ENCODE data around the gene RBMS1.
"Not testable (repeated sequence)": the region's sequence is repeated elsewhere in the genome, so short reads cannot be mapped to it uniquely, and the experiment has no call there.

The RBMS1 gene

DNA sequence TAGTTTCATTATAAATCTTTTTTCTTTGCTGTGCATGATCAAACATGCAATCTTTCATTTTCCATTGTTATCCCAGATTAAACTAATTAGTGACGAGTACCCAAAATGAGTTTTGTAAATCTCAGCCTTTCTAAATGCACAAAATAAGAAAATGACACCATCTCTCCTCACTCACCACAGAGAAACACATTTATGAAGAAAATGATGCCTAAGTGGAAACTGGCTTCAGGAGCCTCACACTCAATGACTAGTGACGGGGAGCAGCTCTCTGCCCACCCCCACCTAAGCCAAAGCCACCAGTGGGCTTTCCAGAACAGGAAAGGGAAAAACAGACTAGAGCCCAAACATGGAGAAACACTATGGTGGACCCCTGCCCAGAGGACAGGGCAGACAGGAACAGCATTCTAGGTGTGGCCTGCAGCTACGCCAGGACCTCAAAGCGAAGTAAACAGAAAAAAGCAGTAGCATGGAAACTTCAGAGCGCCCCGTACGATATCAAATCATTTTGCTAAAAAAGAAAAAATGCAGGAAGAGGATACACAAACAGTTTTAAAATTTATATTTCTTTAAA, 113.5 kb downstream of the RBMS1 start:
- no peak for DNase-seq

DNA sequence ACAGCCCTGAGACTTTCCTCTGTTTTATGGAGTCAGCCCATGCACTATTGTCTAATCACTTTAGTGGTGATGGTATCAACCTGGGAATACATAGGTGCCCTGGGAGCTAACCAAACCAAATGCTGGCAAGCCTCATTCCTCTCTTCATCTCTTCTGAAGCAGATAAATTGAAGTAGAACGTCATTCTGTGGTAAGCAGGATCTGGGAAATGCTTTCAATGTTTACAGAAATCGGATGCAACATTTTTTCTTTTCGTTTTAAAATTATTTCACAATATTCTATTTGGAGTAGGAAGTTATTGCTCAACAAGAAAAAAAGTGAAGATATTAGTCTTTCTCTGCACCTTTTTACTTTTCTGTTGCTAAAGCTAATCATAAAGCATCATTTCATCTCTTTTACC, 114.2 kb downstream of the RBMS1 start:
- no peak for DNase-seq

DNA sequence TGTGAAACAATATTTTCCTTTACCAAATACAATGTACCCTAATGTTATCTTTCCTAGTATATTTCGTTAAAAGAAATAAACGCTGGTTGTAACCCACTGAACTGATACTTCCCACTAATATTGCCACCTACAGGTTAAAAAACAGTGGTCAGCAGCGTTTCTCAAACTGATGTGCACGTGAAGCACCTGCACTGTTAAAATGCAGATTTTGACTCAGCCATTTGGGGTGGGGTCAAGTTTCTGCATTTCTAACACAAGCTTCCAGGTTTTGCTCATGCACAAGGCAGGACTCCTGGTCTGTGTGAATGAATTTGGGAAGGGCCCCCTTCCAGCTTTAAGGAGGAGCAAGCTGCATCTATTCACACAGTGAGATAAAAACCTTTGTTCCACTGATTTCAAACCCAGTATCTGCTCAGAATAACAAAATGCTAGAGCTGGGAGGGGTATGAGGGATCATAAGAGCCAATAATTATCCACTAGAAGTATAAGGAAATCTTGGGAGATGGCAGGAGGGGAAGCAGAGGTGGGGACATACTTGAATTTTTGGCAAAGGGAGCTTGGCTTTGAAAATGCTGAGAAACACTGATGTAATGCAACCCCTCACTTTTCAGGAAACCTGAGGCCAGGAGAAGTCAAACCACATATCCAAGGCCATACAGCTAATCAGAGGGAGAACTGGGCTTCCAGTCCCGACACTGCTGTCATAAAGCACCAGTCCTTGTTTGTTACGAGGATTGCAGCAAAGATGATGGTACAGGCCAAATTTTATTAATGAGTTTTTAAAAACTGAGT, 116.2 kb downstream of the RBMS1 start:
- DNase-seq = no peak

DNA sequence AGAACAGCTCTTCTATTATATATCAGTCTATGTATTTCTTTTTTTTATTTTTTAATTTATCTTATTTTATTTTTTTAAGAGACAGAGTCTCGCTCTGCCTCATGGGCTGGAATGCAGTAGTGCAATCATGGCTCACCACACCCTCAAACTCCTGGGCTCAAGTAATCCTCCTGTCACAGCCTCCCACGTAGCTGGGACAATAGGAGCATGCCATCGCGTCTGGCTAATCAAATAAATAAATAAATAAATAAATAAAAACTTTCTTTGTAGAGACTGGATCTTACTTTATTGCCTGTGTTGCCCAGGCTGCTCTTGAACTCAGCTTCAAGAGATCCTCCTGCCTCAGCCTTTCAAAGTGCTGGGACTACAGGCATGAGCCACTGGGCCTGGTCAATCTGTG, 117.0 kb downstream of the RBMS1 start:
- DNase-seq = no peak

DNA sequence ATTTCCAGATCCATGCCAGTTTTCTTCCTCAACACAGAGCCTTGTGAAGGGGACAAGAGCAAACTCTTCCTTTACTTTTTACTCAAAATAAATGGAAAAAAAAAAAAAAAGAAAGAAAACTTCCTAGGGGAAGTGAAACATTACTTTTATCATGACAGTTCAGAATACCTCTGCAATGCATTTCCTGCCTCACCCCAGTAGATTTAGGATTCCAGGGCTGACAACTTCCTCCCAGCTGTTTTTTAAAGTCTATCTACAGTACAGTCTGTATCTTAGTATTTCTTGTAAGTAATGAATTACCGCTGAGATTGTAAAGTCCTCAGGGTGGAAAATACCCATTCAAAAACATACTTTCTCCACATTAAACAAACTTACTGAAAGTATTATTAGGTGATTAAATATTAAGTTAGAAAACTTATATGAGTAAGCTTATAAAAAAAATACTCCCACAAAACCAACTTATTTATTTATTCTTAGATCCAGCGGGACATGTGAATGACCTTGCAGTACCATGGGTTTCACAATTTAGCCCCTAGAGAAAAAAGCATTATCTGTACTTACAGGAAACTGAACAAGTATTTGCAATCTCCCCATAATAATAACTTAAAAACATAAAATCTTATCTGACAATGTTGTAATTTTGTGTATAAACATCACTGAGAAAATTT, 117.7 kb downstream of the RBMS1 start:
- DNase-seq = peak in 1 of 5 experiments; percentile 13

DNA sequence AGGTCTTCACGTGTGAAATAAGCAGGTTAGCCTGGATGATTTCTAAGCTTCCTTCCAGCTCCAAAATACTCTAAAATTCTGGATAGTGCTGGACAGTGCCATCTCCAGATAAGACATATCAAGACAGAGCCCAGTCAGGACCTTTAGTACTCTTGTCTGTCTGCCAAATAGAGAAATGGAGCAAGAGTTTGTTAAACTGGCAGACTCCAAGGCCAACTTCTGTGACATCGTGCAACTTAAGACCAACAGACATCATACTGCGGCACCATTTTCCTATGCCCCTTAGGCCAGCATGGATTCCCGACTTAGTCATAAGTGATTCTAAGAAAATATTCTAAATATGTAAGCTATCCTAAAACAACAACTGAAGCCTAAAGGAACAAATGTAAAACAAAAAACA, 118.6 kb downstream of the RBMS1 start:
- no peak for DNase-seq

DNA sequence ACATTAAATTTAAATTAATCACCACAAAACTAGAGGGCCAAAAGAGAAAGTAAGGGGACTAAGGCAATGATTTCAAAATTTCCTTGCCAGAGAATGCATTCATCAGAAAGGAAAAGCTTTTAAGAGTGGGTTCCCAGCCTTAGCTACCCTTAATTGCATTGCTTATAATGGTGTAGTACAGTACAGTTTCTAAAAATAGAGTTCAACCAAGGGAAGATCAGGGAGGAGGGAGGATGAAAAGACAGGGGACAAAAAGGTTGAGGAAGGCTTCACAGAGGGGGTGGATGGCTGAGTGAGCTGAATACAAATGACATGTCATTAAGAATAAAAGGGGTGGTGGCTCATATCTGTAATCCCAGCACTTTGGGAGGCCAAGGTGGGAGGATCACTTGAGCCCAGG, 119.9 kb downstream of the RBMS1 start:
- DNase-seq = no peak

DNA sequence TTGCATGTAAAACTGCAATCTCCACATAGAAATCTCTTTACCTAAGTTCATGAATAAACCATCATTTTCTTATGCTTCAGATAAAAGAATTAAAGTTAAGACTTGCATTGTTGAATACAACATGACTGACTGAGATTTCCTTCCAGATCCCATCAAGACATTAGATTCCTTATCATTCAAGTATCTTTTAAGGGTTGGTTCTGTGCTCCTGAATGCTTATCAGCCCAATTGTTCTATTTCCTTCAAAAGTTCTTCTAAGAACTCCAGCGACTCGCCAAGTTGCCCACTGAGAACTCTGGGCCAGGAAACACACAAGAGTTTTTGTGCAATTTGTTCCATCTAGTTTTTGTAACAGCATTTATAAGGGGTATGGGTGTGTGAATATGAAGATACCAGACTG, 120.3 kb downstream of the RBMS1 start:
- DNase-seq = no peak

DNA sequence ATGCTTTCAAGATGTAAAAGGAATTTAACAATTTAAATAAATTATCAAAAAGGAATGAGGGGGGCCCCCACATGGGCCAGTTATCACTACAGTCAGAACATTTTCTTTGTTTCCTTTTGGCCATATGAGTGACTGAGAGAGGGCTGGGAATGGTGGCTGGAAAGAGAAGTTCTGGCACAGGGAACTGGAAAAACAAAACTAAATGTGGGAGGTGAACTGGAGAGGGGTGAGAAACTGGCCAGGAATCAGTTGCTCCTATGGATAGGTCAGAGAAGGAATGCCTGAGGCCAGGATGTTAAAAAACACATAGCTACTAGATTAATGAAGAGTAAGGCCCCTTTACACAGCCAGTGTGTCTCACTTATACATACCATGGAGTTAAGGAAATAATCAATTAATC, 121.0 kb downstream of the RBMS1 start:
- no peak for DNase-seq

DNA sequence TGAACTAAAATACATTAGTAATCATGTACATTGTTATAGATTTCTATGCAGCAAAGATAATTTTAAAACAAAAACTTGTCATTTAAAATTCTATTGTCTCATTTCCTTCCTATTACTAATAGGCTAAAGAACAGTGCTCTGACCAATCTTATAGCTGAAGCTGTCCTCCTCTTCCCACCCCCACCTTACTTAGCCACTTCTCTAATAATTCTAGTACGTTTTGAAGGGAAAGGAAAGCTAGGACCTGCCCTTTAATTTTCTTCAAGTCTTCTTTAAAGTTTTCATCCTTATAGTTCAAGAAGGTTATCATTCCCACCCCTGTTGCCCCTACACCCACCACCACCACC, 121.6 kb downstream of the RBMS1 start:
- DNase-seq = no peak

DNA sequence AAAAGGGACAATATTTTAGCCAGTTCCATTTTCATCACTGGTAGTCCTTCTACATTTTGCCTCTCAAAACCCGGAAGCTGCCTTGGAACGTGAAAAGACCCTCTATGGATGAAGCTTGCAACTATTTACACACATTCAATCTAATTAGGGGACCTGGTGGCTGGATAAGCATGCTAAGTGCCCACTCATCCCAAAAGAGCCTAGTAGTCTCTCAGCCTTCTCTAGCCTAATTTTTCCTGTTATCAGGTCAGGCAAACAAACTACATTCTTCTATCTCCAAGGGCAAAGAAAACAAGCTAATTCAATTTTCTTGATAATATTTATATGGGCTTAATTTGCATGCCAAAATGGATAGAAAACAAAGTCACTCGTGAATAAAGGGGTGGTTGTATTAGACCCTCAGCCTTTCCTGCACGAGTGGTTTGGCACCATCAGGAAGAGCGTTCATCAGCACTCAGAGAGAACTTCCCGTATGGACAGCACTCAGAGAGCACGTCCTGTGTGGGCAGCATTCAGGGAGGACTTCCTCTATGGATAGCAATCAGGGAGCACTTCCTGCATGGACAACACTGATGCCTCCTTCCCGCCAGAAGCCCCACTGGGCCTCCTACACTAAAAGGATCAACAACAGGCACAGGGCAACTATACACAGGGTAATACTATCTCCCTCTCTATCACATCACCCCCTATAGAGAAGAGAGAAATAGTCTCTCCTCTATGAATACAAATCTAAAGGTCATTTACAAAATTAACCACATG, 122.2 kb downstream of the RBMS1 start:
- DNase-seq = no peak

DNA sequence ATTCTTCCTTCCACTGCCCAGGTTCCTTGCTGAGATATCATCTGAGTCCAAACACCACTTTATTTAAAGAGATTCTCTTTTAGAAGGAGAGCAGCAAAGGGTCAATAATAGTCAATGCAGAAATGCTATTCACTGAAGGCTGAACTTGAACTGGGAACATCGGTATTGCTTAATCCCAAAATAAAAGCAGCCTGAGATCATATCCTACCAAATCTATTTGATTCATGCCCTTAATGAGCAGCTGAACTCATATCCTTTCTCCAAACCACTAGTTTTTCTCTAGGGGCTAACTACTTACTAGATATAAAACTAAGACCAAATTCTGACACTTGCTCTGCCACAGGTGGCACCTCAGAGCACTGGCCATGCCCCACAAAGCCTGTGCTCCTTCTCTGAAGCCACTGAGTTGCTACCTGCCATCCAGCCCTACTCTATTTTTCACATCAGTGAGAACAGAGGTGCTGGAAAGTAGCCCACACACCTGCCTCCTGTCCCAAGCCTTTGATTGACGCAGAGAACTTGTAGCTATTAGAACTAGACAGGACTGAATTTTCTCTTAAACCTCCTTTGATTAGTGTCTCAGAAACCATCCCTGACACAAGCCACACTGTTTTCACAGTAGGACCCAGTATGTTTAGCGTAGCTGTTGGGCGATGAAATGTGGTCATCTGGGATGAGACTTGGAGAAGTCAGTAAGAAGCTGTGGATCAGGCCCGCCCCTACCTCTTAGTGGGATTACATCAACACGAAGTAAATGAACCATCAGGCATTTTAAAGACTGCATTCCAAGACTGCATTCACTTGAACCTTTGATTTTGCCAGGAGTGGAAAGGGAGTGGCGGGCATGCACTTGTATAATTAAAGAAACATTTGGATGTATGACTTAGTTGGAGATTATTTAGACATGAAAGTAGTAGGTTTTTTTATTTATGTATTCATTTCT, 124.3 kb downstream of the RBMS1 start:
- no peak for DNase-seq

DNA sequence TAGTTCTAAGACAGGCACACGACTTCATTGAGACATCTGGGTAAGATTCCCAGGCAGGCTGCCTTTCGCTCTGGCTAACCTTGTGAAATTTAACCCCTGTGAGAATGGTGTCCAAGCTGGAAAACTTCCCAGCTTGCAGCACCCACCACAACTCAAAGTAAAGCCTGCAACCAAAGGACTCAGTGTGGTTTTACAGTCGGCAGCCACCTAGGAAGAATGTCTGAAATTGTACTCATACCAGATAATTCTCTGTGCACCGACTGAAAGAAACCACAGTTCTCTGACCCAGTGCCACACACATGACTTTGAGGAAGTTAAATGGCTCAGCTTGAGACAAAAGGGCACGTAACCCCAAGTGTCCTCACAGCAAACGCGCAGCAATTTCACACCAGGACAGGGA, 125.7 kb downstream of the RBMS1 start:
- DNase-seq = peak in 1 of 5 experiments; percentile 63

DNA sequence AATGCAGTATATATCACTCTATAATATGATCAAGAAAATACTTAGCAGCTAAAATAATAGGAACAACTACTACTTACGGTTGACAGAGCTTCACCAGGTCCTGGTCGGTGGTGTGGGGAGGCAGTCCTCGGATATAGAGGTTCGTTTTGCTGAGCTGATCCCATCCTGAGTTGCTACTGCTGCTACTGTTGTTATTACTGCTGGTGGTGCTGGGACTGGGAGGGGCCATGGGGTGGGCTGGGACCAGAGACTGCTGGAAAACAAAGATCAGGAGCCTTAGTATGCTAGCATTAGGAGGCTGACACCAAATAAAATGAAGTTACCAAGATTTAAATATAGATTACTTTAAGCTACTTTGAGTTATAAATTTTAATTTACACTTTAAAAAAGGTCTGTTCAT, 126.5 kb downstream of the RBMS1 start:
- not testable (repeated sequence) for DNase-seq

DNA sequence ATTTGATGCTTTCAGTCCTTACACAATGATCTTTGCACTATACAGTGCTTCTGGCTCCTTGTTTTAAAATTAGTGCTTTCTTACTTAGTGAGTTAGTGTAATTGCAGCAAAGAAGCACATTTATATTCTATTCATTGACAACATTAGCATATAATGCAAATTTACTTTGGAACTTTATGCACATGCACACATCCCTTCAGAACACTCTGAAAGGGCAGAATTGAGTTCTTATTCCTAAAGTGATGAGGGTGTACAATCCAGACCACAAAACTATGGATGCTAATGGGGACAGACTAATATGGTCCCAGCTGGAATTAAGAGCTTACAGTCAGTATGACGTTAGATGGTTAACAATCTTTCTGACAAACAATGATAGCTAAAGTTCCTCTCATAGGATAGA, 127.1 kb downstream of the RBMS1 start:
- no peak for DNase-seq

DNA sequence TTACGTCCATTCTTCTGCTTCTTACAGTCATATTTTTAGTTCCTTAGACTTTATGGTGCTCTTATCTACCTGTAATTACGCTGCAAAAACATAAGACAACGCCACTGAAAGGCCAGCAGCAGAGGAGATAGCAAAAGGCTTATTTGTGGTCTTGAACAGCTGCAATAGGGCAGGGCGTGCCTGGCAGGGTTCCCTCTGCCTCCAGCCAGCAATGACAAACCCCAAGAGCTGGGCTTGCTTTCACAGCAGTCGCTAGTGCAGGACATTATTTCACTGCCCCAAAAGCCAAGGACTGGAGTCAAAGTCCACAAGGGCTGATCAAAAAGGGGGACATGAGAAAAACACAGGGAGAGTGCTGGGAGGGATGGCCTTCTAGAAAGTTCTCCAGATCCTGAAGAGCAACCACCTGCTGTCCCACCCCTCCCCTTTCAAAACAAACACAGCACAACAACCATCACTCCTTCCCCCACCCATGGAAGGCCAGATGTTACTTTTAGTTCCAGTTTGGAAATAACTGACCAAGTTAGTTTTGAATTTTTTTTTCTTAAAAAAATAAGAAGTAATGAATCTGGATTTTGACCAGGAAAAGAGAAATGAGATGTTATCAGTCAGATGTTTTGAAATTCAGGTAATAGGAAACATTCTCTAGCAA, 127.8 kb downstream of the RBMS1 start:
- no peak for DNase-seq

DNA sequence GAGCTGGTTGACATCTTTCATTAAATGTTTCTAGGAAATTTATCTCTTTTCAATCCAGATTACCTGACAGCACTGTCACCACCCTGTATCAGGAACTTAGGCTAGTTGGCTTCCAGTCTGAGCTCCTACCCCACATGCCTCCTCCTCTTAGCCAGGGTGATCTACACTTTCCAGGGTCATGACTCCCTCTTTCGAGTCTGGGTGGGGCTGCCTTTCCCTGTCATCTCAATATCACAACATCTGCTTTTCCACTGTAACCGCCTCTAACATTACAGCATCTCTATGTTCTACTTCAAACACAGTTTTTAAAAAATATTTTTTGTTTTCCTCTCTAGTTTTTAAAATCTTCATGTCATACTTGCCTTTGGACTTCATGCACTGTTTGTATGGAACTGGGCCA, 129.2 kb downstream of the RBMS1 start:
- DNase-seq = no peak

DNA sequence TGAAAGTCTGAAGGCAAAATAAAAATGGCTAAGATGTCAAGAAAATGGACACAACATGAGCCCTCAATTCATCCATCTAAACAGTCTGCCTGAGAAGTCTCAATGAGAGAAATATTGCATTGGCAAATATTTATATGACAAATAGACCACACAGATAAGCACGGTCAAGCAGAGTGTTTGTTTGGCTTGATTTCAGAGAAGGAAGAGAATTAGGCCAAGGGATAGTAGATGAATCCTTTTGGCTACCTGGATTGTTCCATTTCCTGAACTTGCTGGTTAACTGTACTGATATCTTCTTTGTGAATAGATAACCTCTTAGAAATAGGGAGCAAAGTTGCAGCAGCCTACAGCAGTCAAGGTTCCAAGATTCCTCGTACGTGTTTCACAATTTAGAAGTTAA, 129.6 kb downstream of the RBMS1 start:
- no peak for DNase-seq

DNA sequence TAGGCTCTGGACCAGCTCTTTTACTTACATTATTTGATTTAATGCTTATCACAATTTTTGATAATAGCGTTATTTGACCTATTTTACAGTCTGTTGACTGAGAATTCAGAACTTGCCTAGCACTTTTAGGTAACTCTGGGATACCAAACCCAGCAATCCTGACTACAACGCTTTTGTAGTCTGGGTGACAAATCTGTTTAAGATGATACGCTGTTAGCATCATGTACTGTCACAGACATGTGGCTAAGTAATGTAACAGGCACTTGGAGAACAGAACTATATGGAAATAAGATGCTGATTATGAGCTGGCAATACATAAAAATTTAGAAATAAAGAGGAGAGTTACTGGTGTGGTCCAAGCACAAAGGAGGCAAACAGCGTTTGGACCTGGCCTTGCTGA, 130.6 kb downstream of the RBMS1 start:
- DNase-seq = no peak

DNA sequence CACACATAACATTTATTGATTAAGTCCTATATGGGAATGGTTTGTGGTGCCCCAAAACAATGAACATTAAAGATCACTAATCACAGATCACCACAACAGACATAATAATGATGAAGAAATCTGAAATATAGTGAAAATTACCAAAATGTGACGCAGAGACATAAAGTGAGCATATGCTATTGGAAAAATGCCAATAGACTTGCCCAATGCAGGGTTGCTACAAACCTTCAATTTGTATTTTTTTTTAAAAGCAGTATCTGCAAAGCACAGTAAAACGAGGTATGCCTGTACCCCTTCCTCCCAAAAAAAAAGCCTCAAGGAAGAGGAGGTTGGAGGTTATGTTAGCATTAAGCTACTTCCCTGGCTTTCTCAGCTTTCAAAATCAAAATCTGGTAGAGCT, 131.1 kb downstream of the RBMS1 start:
- no peak for DNase-seq

DNA sequence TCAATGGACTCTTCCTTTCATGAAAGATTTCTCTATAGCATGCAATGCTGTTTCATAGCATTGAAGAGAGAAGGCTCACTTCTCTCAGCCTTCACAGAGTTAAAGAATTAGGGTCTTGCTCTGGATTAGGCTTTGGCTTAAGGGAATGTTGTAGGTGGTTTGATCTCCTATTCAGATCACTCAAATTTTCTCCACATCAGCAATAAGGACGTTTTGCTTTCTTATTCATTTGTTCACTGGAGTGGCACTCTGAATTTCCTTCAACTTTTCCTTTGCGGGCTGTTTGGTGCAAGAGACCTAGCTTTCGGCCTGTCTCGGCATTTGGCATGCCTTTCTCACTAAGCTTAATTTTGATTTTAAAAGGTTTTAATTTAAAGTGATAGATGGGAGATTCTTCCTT, 131.6 kb downstream of the RBMS1 start:
- DNase-seq = no peak

All from T-helper 2 cell (primary cell).